Activated CD4-positive, CD25-positive, alpha-beta regulatory T cell treated with anti-CD3 and anti-CD28 coated beads, Interleukin-2, amount 50 U/mL, for 24 hours (primary cell): Measurements from ENCODE around the gene TIMM50.
A peak's percentile ranks its signal among the peaks of the same experiment; 100 is the strongest.

Experiments used
- ATAC-seq, 2 donors: fragments of 150-1000 bp; cut with Tn5 transposase; one replicate each; pipeline ENCODE4 v1.10.0; 2021; ENCODE audit warnings: mild to moderate bottlenecking in 1 of 2, moderate library complexity in 1 of 2

TIMM50 gene

DNA sequence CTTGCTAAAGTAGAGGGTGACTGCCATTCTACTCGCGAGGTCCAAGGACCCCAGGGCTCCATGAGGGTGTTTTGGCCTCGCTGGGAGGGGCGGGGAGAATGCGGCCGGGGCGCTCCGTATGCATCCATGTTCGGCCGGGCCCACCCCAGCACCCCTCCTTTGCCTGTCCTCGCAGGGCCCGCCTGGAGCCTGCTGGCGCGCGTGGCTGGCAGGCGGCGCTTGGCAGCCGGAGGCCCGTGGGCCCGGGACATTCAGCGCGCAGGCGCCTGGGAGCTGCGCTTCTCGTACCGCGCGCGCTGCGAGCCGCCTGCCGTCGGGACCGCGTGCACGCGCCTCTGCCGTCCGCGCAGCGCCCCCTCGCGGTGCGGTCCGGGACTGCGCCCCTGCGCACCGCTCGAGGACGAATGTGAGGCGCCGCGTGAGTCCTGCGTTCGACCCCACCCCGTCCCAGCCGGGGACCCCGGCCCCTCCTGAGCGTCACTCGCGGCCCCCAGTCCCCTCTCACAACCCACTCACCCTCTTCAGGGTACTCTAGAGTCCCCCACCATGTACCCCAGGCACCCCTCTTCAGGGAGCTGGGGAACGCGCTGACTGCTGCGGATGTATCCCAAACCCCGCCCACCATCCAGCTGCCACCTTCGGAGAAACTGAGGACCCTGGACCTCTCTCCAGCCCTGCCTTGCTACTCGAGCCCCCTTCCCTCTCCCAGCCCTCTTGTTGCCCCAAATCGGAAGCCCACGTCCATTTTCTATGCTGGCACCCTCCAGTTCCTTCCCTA lies 22.2 kb downstream of the TIMM50 start:
- ATAC-seq: peak; percentile 57 to 58

DNA sequence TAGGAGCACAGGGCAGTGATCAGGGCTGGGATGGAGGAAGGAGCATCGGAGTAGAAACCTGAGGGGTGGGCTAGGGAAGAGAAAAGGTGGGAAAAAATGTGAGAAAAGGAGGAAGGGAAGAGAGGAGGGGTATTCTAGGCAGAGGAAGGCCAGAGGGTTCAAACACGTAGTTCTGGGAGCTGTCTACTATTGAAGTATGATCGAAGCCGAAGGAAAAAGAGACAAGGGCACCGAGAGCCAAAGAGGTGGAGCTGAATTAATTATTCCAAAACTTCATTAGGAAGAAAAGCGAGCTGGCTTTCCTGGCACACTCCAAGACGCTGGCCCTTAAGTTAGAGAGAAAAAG lies 25.9 kb downstream of the TIMM50 start:
- no peak for ATAC-seq

DNA sequence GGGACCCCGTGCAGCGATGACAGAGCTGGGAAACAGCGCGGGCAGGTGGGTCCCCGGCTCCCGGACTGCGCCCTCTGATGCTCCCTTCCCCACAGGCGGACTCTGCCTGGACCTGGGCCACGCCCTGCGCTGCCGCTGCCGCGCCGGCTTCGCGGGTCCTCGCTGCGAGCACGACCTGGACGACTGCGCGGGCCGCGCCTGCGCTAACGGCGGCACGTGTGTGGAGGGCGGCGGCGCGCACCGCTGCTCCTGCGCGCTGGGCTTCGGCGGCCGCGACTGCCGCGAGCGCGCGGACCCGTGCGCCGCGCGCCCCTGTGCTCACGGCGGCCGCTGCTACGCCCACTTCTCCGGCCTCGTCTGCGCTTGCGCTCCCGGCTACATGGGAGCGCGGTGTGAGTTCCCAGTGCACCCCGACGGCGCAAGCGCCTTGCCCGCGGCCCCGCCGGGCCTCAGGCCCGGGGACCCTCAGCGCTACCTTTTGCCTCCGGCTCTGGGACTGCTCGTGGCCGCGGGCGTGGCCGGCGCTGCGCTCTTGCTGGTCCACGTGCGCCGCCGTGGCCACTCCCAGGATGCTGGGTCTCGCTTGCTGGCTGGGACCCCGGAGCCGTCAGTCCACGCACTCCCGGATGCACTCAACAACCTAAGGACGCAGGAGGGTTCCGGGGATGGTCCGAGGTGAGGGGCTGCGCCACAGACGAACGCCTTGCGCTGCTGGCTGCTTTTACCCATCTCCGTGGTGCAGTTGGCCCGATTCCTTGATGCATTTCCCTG lies 26.5 kb downstream of the TIMM50 start:
- ATAC-seq: peak; percentile 70 to 76

DNA sequence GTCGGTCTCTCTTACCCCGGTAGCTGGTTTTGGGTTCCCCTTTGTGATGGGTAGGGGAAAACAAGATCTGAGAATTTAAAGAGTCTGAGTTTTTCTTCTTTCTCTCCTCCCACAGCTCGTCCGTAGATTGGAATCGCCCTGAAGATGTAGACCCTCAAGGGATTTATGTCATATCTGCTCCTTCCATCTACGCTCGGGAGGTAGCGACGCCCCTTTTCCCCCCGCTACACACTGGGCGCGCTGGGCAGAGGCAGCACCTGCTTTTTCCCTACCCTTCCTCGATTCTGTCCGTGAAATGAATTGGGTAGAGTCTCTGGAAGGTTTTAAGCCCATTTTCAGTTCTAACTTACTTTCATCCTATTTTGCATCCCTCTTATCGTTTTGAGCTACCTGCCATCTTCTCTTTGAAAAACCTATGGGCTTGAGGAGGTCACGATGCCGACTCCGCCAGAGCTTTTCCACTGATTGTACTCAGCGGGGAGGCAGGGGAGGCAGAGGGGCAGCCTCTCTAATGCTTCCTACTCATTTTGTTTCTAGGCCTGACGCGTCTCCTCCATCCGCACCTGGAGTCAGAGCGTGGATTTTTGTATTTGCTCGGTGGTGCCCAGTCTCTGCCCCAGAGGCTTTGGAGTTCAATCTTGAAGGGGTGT lies 27.2 kb downstream of the TIMM50 start:
- ATAC-seq: no peak

DNA sequence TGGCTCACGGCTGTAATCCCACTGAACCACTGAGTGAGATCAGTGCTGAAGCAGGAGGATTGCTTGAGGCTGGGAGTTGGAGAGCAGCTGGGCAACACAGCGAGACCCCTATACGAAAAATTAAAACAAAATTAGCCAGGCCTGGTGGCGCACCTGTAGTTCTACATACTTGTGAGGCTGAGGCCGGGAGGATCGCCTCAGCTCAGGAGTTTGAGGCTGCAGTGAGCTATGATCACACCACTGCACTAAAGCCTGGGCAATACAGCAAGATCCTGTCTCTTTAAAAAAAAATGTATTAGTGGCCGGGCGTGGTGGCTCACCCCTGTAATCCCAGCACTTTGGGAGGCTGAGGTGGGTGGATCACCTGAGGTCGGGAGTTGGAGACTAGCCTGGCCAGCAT lies 28.0 kb downstream of the TIMM50 start:
- ATAC-seq: no peak

DNA sequence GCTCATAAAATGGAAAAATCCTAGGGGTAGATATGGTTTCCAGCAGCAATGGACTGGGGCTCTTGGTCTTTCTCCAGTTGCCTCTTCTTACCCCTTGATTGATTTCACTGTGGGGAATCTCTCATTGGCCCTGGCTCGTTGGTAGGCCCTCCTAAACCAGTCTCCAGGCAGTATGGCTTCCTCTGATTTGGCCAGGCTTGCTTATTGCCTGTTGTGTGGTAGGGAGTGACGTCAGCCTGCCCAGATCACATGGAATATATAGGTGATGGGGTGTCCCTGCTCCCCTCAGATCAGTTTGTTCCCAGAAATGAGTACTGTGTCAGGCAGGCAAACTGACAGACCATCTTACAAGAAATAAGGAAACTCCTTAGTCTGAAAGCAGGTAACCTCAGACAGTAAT lies 28.6 kb downstream of the TIMM50 start:
- ATAC-seq: no peak

DNA sequence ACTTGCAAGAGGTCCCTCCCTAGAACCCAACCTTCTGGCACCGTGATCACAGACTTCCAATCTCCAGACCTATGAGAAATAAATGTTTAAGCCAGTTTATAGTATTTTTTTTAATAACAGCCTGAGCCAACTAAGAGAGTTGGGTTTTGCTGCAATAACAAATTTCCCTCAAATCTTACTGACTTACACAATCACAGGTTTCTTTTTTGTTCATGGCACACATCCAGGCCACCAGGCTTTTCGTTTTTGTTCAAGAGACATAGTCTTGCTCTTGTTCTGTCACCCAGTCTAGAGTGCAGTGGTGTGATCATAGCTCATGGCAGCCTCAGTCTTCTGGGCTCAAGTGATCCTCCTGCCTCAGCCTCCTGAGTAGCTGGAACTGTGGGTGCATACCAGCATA lies 32.4 kb downstream of the TIMM50 start:
- no peak for ATAC-seq

DNA sequence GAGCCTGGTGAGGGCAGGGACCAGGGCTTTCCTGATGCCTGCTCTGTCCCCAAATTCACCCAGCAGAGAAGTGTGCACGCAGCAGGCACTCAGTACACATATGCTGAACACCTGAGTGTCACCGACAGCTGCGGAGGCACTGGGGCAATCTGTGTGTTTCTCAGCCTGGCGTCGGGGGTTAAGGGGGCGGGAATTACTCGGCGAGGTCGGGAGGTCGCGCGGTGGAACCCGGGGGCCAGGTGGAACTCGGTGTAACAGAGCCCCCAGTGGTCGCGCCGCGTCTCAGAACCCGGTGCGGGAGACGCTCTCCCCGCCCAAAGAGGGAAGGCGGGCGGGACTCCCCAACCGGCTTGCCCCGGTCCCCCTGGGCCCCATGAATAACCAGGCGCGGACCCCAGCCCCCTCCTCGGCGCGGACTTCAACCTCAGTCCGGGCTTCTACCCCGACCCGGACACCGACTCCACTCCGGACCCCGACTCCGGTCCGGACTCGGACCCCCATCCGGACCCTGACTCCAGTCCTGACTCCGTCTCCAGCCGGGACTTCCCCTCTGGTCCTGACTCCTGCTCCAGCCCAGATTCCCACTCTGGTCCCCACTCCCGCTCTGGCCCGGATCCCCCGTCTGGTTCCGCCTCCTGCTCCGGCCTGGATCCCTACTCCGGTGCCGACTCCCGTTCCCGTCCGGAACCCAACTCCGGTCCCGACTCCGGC lies 34.4 kb downstream of the TIMM50 start, which contains the start of gene SELENOV:
SELENOV (plus strand) TSS at position 300 of the 711 bp plus-strand sequence; CDS start at position 374, 74 bp downstream.
- peak in 1 of 2 donors; percentile 55 for ATAC-seq

DNA sequence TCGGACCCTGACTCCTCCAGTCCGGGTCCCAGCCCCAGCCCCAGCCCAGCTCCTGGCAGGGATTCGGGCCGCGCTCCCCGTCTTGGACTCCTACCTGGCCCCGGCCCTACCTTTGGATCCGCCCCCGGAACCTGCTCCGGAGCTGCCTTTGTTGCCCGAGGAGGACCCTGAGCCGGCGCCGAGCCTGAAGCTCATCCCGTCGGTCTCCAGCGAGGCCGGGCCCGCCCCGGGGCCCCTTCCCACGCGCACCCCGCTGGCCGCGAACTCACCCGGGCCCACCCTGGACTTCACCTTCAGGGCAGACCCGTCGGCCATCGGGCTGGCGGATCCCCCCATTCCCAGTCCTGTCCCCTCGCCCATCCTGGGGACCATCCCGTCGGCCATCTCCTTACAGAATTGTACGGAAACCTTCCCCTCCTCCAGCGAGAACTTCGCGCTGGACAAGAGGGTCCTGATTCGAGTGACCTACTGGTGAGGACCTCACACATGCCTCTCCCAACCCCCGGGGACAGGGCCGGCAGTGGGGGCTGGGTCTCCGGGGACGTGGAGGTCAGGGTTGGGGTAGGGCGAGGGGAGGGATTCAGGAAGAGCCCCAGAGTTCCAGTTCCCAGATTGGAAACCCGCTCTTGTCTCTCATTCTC lies 35.0 kb downstream of the TIMM50 start:
- ATAC-seq: no peak

DNA sequence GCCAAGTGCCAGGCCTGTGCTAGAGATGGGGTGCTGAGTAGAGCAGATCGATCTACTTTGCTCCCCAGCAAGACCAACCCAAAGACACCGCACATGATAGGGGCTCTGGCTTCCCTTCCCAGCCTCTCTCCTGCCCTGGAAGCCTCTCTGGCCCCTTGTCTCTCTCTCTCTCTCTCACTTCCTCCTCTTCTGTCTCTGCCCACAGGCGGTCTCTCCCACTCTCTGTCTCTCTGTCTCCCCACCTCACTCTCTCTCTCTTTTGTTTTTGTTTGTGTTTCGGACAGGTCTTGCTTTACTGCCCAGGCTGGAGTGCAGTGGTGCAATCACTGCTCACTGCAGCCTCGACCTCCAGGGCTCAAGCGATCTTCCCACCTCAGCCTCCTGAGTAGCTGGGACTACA lies 35.6 kb downstream of the TIMM50 start:
- ATAC-seq: no peak

DNA sequence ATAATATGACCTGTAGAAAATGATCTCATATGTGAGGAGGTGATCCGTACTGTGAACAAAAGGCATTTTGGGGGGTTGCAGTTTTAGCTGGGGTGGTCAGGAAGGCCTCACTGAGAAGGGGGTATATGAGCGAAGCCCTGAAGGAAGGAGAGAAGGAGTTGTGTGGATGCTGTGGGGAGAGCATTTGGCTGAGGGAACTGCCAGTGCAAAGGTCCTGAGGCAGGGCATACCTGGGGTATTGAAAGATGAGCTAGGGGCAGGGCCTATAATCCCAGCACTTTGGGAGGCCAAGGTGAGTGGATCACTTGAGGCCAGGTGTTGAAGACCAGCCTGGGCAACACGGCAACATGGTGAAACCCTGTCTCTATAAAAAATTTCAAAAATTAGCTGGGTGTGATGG lies 36.8 kb downstream of the TIMM50 start:
- ATAC-seq: no peak

DNA sequence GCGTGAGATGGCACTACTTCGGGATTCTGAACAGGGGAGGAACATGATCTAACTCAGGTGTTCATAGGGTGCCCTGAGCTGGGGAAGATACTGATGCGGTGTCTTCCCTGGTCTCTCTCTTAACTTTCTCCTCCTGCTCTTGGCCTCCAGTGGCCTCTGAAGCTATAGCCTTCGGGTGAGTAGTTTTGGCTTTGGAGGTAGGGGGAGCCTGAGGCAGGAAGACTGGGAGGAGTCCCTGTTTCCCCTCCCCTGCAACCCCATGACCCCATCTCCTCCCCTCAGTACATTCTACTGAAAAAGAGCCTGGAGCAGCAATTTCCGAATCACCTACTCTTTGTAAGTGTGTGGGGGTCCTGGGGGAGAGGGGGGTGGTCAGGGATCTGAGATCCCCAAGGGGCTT lies 37.8 kb downstream of the TIMM50 start:
- no peak for ATAC-seq

DNA sequence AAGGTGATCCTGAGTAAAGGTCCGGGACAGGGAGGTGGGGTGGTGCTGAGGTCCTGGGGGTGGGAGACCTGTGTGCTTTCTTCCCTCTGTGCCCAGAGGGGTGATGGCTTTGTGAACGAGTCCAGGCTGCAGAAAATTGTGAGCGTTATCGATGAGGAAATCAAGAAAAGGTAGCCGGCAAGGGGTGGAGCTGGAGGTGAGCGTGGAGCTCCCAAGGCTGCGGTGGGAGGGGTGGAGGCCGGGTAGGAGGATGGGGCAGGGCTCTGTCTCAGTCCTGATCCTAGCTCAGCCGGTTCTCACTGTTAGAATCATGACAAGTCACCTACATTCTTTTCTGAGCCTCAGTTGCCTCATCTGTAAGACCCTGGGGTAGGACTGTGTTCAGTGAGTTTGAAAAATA lies 38.3 kb downstream of the TIMM50 start:
- no peak for ATAC-seq

DNA sequence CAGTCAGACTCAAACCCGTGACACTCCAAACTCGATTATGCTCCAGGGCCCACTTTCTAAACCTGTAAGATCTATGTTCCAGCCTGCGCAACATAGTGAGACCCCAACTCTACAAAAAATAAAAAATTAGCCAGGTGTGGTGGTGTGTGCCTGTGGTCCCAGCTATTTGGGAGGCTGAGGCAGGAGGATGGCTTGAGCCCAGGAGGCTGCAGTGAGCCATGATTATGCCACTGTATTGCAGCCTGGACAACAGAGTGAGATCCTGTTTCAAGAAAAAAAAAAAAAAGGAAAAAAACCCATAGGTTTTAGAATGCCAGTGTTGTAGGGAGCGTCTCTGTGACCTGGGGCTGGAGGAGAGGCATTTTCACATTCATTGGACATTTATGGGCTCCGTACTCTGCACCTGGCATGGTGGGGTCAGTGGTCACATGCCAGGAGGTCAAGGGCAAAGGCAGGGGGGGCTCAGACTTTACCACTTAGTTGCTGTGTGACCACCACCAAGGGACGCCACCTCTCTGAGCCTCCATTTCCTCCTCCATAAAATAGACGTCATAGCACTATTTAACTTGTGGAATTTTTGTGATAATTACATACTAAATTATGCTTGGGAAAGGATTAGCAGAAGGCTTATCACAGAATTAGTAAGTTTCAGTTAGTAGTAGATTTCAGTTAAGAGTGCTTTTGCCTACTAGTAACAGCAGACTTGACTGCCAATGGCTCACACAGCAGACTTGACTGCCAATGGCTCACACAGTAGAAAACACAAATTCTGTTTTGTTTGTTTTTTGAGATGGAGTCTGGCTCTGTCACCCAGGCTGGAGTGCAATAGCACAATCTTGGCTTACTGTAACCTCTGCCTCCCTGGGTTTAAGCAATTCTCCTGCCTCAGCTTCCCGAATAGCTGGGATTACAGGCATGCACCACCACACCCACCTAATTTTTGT lies 40.2 kb downstream of the TIMM50 start:
- no peak for ATAC-seq

DNA sequence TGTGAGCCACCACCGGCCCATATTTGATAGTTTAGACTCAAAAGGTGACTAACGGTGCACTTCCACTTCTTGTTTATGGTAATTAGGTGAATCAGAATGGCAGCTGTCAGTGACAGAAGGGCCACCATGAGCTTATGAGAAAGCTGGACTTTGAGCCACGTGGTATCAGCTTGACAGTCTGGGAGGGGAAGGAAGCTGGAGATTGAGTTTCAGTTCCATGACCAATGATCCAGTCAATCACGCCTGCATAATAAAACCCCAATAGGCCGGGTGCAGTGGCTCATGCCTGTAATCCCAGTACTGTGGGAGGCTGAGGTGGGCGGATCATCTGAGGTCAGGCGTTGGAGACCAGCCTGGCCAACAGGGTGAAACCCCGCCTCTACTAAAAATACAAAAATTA lies 43.9 kb downstream of the TIMM50 start:
- ATAC-seq: peak in 1 of 2 donors; percentile 13

DNA sequence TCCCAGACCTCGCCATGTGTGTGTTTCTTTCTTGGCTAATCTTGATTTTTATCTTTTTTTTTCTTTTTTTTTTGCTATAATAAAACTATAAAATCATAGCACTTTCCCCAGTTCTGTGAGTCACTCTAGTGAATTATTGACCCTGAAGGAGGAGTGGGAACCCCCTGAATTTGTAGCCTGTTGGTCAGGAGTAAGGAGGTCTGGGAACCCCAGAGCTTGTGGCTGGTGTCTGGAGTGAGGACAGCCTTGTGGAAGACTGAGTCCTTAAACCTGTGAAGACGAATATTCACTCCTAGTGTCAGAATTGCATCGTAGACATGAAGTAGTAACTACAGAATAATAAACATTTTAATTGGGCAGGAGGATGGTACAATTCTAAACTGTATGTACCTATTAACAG lies 44.6 kb downstream of the TIMM50 start:
- ATAC-seq: no peak

DNA sequence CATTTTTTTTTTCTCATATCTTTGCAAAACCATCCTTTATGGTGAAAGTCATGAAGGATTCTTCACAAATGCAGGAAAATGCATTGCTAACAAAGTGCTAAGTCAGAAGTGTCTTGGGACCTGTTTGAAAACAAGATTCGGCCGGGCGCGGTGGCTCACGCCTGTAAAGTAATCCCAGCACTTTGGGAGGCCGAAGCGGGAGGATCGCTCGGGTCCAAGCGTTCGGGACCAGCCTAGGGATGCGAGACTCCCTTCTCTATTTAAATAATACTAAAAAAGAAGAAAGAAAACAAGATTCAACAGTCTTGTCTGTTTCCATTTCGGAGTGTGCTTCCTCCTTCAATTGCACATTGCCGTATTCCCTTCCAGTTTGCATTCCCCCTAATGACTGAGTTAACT lies 51.2 kb downstream of the TIMM50 start:
- ATAC-seq: no peak

DNA sequence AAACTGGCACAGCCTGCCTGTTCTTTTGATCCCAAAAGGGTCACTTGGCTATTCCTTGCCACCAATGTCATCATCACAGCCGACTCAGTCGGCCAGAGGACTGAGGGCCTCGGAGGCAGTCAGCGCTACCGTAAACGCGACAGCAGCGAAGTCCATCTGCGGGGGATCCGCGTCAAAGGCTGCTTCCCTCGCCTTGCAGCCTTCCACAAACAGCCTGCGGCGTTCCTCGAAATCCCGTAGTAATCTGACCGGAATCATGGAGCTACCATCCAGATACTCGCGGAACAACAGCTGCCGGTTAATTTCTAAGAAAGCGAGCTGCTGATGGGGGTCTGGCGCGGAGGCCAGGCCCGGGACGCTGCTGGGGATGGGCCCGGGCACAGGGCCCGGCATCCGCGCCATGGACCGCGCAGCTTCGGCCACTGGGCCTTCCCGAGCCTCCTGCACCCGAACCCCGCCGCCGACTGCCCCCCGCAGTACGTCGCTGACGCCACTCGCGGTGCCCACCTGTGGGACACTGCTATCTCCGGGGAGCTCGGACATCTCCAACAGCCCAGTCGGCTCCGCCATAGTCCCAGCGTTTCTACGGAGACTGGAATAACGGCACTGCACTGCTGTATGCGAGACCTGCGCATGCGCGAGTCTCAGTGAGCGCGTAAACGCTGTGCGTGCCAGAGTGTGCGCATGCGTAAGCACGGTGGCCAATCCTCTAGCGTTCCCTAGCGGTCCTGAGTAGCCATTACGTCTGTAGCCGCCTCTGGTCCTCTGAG lies 51.8 kb downstream of the TIMM50 start, which contains the start of gene EID2B:
EID2B (minus strand) TSS at position 620 of the 770 bp plus-strand sequence; CDS start at position 570, 50 bp downstream.
- ATAC-seq: peak; percentile 92 to 94

DNA sequence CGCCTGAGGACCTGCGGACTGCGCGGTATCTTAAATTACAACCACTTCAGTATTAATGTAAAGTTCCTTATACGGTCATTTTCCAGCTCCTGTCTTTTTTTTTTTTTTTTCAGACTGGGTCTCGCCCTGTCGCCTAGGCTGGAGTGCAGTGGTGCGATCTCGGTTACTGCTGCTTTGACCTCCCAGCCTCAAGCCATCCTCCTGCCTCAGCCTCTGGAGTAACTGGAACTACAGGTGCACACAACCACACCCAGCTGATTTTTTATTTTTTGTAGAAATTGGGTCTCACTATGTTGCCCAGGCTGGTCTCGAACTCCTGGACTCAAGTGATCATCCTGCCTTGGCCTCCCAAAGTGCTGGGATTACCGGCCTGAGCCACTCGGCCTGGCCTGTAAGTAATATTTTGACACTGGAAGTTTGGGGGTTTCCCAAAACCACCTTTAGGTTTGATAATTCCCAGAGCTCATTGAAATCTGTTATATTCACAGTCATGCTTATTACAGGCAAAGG lies 52.4 kb downstream of the TIMM50 start:
- ATAC-seq: peak; percentile 13 to 19

DNA sequence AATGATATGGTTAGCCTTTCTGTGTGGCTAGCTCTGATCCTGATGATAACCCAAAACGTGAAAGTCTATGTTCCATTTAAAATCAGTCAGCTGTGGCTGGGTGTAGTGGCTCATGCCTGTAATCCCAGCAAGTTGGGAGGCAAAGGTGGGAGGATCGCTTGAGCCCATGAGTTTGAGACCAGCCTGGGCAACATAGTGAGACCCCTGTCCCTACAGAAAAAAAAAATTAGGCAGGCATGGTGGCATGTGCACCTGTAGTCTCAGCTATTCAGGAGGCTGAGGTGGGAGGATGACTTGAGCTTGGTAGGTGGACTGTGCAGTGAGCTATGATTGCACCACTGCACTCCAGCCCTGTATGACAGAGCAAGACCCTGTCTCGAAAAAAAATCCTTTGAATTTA lies 53.2 kb downstream of the TIMM50 start:
- ATAC-seq: no peak
